ENCODE results near the gene PRICKLE3. TPM values are rescaled to one million over a fixed set of nuclear protein-coding genes. Genes with fewer than 3 reads are reported as not detected.

Gene PRICKLE3
- total and polyA plus RNA-seq, 2 experiments from 2014 or later, result 4.7 to 13.7 TPM

DNA sequence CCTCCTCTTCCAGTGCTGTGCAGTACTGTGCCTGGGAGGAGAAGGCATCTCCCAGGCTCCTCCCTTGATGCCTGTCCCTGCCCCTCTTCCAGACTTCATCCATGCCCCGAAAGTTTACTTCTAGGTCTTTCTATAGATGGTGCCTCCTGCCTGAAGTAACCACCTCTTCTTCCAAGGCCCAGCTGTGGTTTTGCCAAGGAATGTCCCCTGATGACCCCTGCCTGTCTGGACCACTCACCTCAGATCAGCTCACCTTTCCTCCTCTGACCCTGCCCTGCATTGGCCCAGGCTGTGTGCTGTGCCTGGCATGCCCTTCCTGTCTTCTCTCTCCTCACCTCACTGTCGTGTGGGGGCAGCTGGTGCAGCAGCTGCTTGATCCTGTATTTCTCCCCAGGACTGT, 6.8 kb downstream of the PRICKLE3 start (continued):
- TF ChIP-seq, protein P1, sequence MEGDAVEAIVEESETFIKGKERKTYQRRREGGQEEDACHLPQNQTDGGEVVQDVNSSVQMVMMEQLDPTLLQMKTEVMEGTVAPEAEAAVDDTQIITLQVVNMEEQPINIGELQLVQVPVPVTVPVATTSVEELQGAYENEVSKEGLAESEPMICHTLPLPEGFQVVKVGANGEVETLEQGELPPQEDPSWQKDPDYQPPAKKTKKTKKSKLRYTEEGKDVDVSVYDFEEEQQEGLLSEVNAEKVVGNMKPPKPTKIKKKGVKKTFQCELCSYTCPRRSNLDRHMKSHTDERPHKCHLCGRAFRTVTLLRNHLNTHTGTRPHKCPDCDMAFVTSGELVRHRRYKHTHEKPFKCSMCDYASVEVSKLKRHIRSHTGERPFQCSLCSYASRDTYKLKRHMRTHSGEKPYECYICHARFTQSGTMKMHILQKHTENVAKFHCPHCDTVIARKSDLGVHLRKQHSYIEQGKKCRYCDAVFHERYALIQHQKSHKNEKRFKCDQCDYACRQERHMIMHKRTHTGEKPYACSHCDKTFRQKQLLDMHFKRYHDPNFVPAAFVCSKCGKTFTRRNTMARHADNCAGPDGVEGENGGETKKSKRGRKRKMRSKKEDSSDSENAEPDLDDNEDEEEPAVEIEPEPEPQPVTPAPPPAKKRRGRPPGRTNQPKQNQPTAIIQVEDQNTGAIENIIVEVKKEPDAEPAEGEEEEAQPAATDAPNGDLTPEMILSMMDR (conservative IDR thresholded peaks at IDR 0.05; ENCODE audit: low read depth in 2 of 2), result no peak

DNA sequence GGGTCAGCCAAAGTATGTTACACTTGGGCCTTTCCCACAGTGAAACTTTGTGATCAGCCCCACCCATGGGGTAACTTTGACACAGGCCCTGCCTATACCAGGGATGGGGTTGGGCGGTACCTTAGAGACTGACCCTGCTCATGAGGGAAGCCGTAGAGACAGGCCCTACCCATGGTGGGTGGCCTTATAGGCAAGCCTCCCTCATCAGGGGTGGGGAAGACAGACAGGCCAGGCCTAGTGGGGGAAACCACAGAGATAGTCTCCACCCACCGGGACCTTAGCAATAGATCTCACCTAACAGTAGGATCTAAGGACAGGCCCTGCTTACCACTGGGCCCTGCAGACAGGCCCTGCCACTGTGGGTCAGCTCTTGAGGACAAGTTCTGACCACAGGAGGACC, 7.6 kb downstream of the PRICKLE3 start:
- Mint-ChIP-seq H3K4me1 (peaks cover 12% of the 10 kb centered on the region), H3K4me3 (no peak overlapping the region), H3K27me3 (ENCODE audit: insufficient read depth, low read depth, poor library complexity) (peaks cover 2% of the 10 kb centered on the region), H3K9me3 (no peaks in the 10 kb centered on the region; the same call in 2 of the 3 replicates), H3K36me3 (ENCODE audit: low read depth) (peaks cover 37% of the 10 kb centered on the region), H3K27ac (no peak overlapping the region)
- no peaks in the 10 kb centered on the region for H4K20me1 ChIP-seq (replicated peaks; ENCODE audit: insufficient read depth)
- DNase-seq (ENCODE audit: low spot score), result no peak
- H3K36me3 ChIP-seq (ENCODE audit: insufficient read depth), result no peaks in the 10 kb centered on the region
- no peak overlapping the region for H3K4me2 ChIP-seq
- no peak overlapping the region for H3K27ac ChIP-seq (ENCODE audit: low read depth)
- H3K4me3 ChIP-seq, result no peak overlapping the region
- H3K4me1 ChIP-seq (ENCODE audit: insufficient read depth), result no peaks in the 10 kb centered on the region
- H2AFZ ChIP-seq, result no peak overlapping the region
- H3K79me2 ChIP-seq (replicated peaks; ENCODE audit: insufficient read depth), result no peaks in the 10 kb centered on the region
- TF ChIP-seq NANOG (IDR thresholded peaks at IDR 0.05; ENCODE audit: borderline replicate concordance) (no peak), JUNB (IDR thresholded peaks at IDR 0.05; ENCODE audit: unreplicated experiment) (no peak), ZNF331 (CRISPR knock-in tag; IDR thresholded peaks at IDR 0.05; ENCODE audit: low read depth) (no peak), STAT1 (IDR thresholded peaks at IDR 0.05; ENCODE audit: unreplicated experiment) (no peak)
- TF ChIP-seq, protein P2, sequence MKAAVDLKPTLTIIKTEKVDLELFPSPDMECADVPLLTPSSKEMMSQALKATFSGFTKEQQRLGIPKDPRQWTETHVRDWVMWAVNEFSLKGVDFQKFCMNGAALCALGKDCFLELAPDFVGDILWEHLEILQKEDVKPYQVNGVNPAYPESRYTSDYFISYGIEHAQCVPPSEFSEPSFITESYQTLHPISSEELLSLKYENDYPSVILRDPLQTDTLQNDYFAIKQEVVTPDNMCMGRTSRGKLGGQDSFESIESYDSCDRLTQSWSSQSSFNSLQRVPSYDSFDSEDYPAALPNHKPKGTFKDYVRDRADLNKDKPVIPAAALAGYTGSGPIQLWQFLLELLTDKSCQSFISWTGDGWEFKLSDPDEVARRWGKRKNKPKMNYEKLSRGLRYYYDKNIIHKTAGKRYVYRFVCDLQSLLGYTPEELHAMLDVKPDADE (IDR thresholded peaks at IDR 0.05), result no peak
- TF ChIP-seq, protein P3, sequence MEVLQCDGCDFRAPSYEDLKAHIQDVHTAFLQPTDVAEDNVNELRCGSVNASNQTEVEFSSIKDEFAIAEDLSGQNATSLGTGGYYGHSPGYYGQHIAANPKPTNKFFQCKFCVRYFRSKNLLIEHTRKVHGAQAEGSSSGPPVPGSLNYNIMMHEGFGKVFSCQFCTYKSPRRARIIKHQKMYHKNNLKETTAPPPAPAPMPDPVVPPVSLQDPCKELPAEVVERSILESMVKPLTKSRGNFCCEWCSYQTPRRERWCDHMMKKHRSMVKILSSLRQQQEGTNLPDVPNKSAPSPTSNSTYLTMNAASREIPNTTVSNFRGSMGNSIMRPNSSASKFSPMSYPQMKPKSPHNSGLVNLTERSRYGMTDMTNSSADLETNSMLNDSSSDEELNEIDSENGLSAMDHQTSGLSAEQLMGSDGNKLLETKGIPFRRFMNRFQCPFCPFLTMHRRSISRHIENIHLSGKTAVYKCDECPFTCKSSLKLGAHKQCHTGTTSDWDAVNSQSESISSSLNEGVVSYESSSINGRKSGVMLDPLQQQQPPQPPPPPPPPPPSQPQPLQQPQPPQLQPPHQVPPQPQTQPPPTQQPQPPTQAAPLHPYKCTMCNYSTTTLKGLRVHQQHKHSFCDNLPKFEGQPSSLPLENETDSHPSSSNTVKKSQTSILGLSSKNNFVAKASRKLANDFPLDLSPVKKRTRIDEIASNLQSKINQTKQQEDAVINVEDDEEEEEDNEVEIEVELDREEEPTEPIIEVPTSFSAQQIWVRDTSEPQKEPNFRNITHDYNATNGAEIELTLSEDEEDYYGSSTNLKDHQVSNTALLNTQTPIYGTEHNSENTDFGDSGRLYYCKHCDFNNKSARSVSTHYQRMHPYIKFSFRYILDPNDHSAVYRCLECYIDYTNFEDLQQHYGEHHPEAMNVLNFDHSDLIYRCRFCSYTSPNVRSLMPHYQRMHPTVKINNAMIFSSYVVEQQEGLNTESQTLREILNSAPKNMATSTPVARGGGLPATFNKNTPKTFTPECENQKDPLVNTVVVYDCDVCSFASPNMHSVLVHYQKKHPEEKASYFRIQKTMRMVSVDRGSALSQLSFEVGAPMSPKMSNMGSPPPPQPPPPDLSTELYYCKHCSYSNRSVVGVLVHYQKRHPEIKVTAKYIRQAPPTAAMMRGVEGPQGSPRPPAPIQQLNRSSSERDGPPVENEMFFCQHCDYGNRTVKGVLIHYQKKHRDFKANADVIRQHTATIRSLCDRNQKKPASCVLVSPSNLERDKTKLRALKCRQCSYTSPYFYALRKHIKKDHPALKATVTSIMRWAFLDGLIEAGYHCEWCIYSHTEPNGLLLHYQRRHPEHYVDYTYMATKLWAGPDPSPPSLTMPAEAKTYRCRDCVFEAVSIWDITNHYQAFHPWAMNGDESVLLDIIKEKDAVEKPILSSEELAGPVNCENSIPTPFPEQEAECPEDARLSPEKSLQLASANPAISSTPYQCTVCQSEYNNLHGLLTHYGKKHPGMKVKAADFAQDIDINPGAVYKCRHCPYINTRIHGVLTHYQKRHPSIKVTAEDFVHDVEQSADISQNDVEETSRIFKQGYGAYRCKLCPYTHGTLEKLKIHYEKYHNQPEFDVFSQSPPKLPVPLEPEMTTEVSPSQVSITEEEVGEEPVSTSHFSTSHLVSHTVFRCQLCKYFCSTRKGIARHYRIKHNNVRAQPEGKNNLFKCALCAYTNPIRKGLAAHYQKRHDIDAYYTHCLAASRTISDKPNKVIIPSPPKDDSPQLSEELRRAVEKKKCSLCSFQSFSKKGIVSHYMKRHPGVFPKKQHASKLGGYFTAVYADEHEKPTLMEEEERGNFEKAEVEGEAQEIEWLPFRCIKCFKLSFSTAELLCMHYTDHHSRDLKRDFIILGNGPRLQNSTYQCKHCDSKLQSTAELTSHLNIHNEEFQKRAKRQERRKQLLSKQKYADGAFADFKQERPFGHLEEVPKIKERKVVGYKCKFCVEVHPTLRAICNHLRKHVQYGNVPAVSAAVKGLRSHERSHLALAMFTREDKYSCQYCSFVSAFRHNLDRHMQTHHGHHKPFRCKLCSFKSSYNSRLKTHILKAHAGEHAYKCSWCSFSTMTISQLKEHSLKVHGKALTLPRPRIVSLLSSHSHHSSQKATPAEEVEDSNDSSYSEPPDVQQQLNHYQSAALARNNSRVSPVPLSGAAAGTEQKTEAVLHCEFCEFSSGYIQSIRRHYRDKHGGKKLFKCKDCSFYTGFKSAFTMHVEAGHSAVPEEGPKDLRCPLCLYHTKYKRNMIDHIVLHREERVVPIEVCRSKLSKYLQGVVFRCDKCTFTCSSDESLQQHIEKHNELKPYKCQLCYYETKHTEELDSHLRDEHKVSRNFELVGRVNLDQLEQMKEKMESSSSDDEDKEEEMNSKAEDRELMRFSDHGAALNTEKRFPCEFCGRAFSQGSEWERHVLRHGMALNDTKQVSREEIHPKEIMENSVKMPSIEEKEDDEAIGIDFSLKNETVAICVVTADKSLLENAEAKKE (CRISPR knock-in tag; IDR thresholded peaks at IDR 0.05), result no peak
- TF ChIP-seq, protein P1 (conservative IDR thresholded peaks at IDR 0.05; ENCODE audit: low read depth in 2 of 2), result no peak
- H3F3A ChIP-seq (replicated peaks; ENCODE audit: low read depth), result no peaks in the 10 kb centered on the region
- H3K9me2 ChIP-seq (ENCODE audit: insufficient read depth), result no peaks in the 10 kb centered on the region
- no peak for ATAC-seq
- peaks cover 1% of the 10 kb centered on the region for H3K27me3 ChIP-seq (ENCODE audit: insufficient read depth)
